HG02884 (cell line): ENCODE results near the gene MAP3K20.
"Not testable (repeated sequence)": the region's sequence is repeated elsewhere in the genome, so short reads cannot be mapped to it uniquely, and the experiment has no call there.

Source experiments
- ATAC-seq: cut with Tn5 transposase; IDR thresholded peaks from one replicate; pipeline ENCODE4 v1.9.1; 2021; ENCODE audit warnings: mild to moderate bottlenecking, moderate library complexity; ENCODE audit not compliant: unreplicated experiment

MAP3K20 gene

GRCh38 chr2:173153301-173153885, 77.7 kb downstream of the MAP3K20 start:
- no peak for ATAC-seq

- no peak for ATAC-seq
These were observed 82.1 kb downstream of the MAP3K20 start for GRCh38 chr2:173157676-173158293.

GRCh38 chr2:173159791-173160463, 84.3 kb downstream of the MAP3K20 start:
- ATAC-seq, result no peak

- ATAC-seq, result no peak
These were observed 85.0 kb downstream of the MAP3K20 start for GRCh38 chr2:173160618-173161017.

DNA sequence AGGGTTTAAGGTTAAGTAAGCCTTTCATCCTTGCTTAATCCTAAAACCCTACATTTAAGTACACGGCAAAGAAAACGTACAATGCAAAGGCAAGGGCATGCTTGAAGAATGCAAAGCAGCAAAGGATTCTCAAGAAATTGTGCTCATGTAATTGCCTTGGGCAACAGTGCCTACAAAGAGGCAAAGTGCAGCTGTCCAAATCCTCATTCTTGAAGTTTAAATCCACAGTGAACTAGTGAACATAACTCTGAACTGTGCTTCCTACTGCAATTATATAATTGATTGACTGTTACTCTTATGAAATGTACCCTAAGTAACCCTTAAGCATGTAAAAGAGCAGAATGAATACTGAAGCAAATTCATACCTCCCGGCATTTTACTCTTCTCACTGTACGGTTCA, 85.4 kb downstream of the MAP3K20 start:
- no peak for ATAC-seq

DNA sequence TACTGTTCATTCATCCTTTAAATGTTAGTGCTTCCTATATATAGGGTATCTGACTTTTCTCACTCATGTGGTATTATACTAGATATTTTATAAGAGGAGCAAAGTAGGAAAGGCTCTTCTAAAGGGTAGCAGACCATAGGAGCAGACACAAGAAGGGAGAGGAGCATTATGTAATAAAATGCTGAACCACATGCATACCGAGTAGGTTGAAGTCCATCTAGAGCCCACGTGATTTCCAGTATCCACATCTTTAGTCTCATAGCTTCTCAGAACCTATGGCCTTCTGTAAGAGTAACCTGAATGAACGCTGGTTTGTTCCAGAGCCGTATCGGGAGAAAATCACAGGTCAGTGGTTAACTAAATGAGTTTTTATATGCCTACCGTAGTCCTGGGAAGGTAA, 85.9 kb downstream of the MAP3K20 start:
- ATAC-seq, result no peak

DNA sequence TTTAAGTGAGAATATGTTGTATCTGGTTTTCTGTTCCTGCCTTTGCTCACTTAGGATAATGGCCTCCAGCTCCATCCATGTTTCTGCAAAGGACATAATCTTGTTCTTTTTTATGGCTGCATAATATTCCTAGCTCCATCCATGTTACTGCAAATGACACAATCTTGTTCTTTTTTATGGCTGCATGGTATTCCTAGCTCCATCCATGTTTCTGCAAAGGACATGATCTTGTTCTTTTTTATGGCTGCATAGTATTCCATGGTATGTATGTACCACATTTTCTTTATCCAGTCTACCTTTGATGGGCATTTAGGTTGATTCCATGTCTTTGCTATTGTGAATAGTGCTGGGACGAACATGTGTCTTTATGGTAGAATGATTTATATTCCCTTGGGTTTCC, 87.7 kb downstream of the MAP3K20 start:
- not testable (repeated sequence) for ATAC-seq

- no peak for ATAC-seq
These were observed 88.8 kb downstream of the MAP3K20 start for GRCh38 chr2:173164396-173164795.

DNA sequence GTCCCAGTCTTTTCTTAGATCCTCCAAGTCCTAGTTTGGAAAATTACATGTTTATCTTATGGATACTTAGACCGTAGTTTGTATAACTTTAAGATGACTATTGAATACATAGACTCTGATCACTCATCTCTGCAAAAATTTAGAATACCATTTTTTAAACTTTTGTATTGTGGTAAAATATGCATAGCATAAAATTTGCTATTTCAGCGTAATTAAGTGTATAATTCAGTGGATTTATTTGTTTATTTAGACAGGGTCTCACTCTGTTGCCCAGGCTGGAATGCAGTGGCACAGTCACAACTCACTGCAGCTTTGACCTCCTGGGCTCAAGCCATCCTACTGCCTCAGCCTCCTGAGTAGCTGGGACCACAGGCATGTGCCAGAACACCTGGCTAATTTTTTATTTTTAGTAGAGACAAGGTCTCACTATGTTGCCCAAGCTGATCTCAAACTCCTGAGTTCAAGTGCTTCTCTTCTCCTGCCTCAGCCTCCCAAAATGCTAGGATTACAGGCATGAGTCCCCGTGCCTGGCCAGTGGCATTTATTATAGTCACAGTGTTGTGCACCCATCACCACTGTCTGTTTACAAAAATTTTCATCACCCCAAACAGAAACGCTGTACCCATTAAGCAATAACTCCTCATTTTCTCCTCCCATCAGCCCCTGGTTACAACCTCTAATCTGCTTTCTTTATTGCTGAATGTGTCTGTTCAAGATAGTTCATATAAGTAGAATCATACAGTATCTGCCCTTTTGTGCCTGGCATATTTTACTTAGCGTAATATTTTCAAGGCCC, 90.0 kb downstream of the MAP3K20 start:
- no peak for ATAC-seq

DNA sequence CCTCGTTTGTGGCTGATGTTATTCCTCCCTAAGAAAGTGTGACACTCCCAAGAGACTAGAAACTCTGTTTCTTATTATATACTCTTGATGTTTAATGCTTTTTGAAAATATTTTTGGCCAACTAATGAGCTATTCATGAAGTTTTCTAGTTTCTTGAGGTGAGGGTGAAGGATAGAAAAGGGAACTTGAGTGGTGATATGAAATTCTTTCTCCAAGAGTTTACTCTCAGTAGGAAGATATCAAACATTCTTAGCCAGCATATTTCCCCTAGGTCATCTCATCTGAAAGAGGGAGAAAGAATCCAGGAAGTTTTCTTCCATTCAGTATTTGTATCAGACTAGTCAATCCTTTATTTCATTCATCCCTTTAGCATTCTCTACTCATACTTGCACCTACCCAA, 95.7 kb downstream of the MAP3K20 start:
- ATAC-seq, result no peak

DNA sequence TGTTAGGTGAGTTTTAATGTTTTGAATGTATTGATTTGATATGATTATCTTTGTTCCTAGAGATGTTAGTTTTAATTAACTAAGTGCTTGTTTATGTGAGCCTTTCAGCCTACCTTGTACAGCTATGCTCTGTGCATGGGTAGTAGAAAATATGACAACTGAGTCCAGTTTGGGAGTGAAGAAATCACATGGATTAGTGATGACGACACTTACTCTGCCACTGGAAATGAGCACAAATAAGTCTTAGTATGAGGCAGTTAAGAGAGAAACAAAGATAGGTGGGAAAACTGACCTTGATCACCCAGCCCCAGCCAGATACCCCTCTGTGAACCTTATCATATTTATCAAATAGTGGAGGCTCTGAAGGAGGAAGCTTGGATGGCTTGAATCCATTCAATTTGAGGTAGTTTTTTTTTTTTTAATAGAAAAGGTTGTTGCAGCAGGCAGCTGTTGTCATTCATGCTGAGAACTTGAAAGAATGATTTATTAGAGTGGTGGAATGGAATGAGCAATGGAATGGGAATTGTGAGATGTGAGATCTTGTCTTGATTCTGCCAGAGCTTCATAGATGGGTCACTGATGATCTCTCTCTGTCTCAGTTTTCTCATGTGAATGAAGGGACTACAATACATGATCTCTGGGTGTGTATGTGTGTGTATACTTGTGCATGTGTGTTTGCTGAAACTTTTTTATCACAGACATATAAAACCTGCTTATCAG, 96.4 kb downstream of the MAP3K20 start:
- no peak for ATAC-seq

- not testable (repeated sequence) for ATAC-seq
These were observed 98.7 kb downstream of the MAP3K20 start for GRCh38 chr2:173174339-173174738.

- no peak for ATAC-seq
These were observed 99.6 kb downstream of the MAP3K20 start for GRCh38 chr2:173175222-173175621.

- ATAC-seq, result no peak
These were observed 106.3 kb downstream of the MAP3K20 start for GRCh38 chr2:173181982-173182381.

DNA sequence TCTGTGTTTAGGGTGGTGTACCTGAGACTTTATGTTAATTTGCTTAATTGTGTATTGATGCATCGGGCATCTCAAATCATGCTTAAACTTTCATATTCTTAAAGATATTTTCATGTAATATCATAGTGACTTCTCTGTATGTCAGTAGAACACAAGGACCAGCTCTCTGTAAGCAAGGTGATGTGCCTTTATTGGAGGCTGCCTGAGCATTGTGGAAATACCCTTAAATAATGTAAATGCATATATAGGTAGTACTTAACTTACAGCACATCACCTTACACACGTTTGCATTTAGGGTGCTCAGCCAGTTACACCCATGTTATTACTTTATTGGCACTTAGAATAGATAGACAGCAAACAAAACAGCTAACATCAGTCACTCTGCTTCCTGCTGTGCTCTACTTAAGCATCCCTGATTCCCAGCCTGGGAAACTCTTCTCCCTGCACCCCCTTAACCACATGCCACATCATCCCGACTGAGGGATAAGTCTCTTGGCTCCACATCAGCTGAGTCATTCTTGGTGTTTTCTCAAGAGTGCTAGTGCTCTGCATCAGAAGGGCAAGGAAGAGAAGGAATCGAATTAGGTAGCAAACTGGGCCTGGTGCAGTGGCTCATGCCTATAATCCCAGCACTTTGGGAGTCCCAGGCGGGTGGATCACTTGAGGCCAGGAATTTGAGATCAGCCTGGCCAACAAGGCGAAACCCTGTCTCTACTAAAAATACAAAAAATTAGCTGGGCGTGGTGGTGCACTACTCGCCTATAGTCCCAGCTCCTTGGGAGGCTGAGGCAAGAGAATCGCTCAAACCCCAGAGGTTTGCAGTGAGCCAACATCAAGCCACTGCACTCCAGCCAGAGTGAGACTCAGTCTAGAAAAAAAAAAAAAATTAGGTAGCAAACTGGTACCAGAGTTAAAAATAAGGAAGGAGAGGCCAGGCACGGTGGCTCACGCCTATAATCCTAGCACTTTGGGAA, 108.7 kb downstream of the MAP3K20 start:
- no peak for ATAC-seq

DNA sequence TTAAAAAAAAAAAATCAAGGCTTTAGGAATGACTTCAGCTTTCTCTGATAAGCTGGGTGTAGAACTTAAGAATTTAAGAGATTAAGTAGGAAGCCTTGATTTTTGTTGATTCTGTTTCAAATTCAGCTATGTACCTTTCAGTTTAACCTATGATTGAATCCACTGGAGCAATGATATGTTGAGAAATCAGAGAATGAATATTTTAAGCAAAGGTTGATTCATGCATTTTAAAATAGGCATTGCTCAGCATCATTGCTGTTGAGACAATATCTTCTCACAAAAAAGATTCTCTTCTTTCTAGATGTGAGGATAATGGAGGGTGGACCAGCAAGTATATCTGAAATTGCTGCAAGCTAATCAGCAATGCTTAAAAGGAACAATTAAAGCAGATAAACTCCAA, 109.8 kb downstream of the MAP3K20 start:
- no peak for ATAC-seq

DNA sequence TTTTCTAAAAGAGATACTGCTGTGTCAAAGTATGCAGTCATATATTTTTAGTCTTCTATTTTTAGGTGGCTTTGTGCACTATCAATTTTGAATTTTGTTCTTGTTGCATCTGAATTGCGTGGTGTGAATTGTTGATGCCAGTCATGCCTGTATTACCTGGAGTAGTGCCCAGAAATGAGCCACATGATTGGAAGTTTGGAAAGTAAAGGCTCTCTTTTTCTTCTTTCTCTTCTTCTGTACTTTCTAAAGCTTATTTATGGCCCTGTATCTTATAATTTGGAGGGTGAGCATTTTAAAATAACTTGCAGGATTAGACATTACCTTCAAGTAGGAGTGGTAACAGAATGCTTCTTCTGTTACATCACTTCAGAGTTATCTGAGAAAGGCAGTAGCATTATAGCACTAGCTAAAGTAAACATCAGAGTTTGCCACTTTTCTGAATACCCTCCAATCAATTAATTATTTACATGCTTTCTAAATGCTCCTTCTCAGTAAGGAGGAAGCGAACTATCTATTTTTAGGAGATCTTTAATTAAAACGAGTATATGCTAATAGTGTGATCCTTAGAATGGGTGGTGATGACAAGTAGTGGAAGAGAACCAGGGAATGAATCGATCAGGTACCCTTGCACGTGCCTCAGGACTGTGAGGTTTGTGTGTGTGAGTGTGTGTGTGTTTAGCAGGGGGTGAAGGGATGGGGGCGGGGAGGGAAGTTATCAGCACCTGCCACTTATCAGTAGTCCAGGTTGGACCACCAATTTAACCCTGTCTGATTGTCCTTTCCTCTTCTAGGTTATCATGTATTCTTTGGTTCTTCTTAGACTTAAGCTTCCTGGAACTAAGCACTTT, 112.5 kb downstream of the MAP3K20 start:
- no peak for ATAC-seq

GRCh38 chr2:173191601-173192000, 116.0 kb downstream of the MAP3K20 start:
- ATAC-seq, result no peak

DNA sequence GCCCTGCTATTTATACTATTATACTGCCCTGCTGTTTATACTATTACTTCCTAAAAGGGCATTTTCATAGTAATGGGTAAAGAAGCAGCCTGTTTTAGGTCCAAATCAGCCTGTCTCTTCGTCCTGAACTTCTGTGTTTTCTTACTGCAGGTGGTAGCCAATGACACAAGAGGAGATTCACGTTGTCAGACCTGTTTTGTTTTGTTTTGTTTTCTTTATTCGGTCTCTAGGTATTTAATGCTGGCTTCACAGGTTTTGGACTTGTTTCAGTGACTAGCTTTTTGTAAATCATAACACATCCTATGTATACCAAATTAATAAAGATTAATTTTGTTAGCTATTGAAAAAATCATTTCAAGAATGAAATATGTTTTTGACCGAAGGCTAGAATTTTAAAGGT, 116.4 kb downstream of the MAP3K20 start:
- ATAC-seq, result no peak
